Renal cortical epithelial cell (primary cell): ENCODE results near the gene MINDY1. TPM values are rescaled to one million over a fixed set of nuclear protein-coding genes. Genes with fewer than 3 reads are reported as not detected.

Experiments
- DNase-seq: peaks from one replicate; pipeline ENCODE4 v3.0.0-alpha.2; 2011; ENCODE audit warnings: low read depth
- total RNA-seq: library from RNA; depleted of rRNA; stranded (reverse); fragments of >200 nt; gene quantifications from 2 replicates; pipeline ENCODE4 v1.2.3, GENCODE V29; 2014

MINDY1 gene
- total RNA-seq, 1 donor from 2014 or later = 47.7 TPM

DNA sequence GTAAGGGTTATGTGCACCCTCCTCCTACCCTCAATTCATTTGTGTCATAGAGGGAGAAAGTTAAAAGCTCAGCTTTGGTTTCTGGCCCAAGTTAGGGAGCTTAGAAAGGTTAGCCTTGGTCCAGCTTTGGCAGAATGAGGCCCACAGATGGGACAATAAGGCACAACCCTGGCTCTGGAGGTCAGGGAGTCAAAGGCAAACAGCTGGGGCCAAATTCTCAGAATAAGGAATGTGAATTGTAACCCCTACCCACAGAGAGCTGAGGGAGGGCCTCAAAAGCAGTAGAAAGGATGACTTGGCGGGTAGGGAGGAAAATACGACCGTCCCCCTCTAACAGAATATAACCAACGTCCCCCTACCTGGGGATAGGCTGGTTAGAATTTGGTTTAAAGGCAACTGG lies 41.1 kb downstream of the MINDY1 start:
- DNase-seq = no peak

DNA sequence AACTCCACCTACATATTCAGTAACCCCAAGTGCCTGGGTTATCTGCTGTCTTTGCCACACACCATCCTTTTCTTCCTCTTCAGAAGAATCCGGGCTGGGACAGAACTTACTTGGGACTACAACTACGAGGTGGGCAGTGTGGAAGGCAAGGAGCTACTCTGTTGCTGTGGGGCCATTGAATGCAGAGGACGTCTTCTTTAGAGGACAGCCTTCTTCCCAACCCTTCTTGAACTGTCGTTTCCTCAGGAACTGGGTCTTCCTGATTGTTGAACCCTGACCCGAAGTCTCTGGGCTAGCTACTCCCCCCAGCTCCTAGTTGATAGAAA lies 42.6 kb downstream of the MINDY1 start:
- no peak for DNase-seq

DNA sequence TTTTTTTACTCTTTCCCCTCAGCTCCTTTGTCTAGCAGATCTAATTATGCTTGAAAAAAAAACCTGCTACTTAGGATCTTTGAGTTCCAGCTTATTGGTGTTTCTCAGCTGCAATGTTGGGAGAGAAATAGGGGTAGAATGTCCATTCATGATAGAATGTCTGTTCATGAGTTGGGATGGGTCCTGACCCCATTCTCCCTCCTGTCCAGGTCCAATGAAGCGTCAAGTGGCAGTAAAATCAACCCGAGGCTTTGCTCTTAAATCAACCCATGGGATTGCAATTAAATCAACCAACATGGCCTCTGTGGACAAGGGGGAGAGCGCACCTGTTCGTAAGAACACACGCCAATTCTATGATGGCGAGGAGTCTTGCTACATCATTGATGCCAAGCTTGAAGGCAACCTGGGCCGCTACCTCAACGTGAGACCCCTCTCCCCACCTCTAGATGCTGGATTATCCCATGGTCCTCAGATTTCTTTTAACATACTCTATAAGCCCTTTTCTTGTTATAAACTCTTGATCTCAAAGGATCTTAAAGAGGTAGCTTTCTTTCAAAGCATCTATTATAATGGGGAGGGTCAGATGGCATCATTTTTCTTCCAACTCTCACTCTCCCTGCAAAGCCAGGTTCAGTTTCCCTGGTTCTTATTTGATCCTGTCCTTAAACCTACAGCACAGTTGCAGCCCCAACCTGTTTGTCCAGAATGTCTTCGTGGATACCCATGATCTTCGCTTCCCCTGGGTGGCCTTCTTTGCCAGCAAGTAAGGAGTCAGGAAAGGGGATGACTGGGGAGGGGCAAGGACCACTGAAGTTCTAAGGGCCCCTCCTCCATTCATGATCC lies 43.2 kb downstream of the MINDY1 start:
- DNase-seq = no peak

DNA sequence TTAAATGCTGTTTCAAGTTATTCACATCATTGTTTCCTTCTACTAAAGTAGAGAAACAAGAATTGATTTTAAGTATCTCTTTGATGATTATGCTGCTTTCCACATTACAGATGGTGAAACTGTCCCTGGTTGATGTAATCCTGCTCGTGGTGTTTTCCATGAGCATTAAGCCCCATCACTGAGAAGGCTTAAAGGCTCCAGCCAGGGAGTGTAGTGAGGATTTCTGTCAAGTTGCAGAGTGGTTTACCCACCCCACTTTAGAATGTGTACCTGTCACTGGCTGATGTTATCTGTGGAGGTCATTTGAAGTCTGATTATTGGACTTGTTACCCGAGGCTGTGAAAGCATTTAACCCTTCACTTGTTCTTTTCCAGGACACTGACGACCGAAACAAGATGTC lies 44.9 kb downstream of the MINDY1 start:
- no peak for DNase-seq

DNA sequence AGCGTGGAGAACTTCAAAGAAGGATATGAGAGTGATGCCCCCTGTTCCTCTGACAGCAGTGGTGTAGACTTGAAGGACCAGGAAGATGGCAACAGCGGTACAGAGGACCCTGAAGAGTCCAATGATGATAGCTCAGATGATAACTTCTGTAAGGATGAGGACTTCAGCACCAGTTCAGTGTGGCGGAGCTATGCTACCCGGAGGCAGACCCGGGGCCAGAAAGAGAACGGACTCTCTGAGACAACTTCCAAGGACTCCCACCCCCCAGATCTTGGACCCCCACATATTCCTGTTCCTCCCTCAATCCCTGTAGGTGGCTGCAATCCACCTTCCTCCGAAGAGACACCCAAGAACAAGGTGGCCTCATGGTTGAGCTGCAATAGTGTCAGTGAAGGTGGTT lies 46.1 kb downstream of the MINDY1 start:
- DNase-seq = no peak

DNA sequence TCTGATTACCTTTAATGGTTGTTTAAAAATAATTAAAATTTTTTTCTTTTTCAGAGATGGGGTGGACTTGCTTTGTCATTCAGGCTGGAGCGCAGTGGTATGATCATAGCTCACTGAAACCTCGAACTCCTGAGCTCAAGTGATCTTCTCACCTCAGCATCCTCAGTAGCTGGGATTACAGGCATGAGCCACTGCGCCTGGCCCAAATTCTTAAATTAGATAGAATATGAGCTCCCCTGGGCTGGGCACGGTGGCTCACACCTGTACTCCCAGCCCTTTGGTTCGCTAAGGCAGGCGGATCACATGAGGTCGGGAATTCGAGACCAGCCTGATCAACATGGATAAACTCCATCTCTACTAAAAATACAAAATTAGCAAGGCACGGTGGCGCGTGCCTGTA lies 49.0 kb downstream of the MINDY1 start:
- DNase-seq = no peak

DNA sequence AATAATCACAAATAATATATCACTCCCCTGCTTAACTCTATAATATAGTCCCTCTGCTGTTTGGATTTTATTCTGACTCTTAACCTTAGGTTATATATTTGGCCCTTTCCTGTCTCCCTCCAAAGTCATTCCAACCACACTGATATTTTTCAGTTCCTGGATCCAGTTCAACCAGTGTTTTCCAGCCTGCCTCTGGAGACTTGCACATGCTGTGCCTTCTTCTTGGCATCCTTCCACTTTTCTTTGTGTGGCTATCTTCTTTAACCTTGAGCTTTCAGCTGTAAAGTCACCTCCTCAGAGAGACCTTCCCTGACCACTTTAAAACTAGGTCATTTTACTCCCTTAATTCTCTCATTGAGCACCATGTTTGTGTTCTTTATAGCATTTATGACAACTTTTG lies 51.4 kb downstream of the MINDY1 start:
- DNase-seq = no peak

DNA sequence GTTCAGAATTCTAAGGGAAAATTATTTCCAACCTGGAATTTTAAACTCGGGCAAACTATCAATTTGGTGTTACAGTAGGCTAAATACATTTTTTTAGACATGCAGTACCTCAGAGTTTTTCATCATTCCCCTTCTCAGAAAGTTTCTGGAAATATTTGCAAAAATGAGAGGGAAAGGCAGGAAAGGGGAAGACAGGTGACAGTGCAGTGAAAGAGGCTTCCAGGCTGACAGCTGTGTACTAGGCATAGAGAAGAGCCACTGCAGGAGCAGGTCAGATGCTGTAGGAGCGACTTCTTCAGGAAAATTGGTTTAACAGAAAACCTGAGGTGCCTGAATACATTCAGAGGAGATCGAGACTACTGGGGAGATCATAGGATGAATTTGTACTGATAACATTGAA lies 52.0 kb downstream of the MINDY1 start:
- no peak for DNase-seq

Other genes starting within 250 kb of the MINDY1 start
- gene CTSS, start 241.1 kb downstream of the MINDY1 start, total RNA-seq = 39.5 and 77.3 TPM in 2 replicates
- gene CTSK, start 198.6 kb downstream of the MINDY1 start, total RNA-seq = 0.52 and 1.7 TPM in 2 replicates
- 33.2 and 65.6 TPM in 2 replicates for gene ARNT, start 130.3 kb downstream of the MINDY1 start, total RNA-seq
- gene CTXND2, start 119.8 kb downstream of the MINDY1 start, total RNA-seq = not detected in 2 replicates
- 33.0 and 51.1 TPM in 2 replicates for gene SETDB1, start 80.5 kb downstream of the MINDY1 start, total RNA-seq
- 119 and 202 TPM in 2 replicates for gene CERS2, start 32.1 kb downstream of the MINDY1 start, total RNA-seq
- gene ANXA9, start 24.6 kb downstream of the MINDY1 start, total RNA-seq = 0.30 and 1.6 TPM in 2 replicates
- 12.5 and 21.6 TPM in 2 replicates for gene PRUNE1, start 1.5 kb upstream of the MINDY1 start, total RNA-seq
- 0.40 TPM in 1 of 2 replicates, not detected in the other for gene BNIPL, start 29.7 kb upstream of the MINDY1 start, total RNA-seq
- gene C1orf56, start 40.8 kb upstream of the MINDY1 start, total RNA-seq = 0.52 and 1.1 TPM in 2 replicates
- gene CDC42SE1, start 52.7 kb upstream of the MINDY1 start, total RNA-seq = 80.7 and 134 TPM in 2 replicates
- 6.1 and 6.6 TPM in 2 replicates for gene MLLT11, start 53.5 kb upstream of the MINDY1 start, total RNA-seq
- 9.6 and 14.1 TPM in 2 replicates for gene GABPB2, start 63.9 kb upstream of the MINDY1 start, total RNA-seq
- gene SEMA6C, start 139.7 kb upstream of the MINDY1 start, total RNA-seq = 8.4 TPM in 1 of 2 replicates, not detected in the other
- not detected in 2 replicates for gene TNFAIP8L2, start 149.7 kb upstream of the MINDY1 start, total RNA-seq
- gene LYSMD1, start 159.0 kb upstream of the MINDY1 start, total RNA-seq = 5.8 and 7.5 TPM in 2 replicates
- 16.8 and 20.0 TPM in 2 replicates for gene SCNM1, start 159.2 kb upstream of the MINDY1 start, total RNA-seq
- not detected in 2 replicates for gene TMOD4, start 169.1 kb upstream of the MINDY1 start, total RNA-seq
- 75.6 and 82.8 TPM in 2 replicates for gene VPS72, start 183.3 kb upstream of the MINDY1 start, total RNA-seq
- 67.4 and 95.5 TPM in 2 replicates for gene PIP5K1A, start 191.7 kb upstream of the MINDY1 start, total RNA-seq
- 181 and 257 TPM in 2 replicates for gene PSMD4, start 247.8 kb upstream of the MINDY1 start, total RNA-seq